Measurements from ENCODE around the gene IL20RB. TPM values are rescaled to one million over a fixed set of nuclear protein-coding genes. Genes with fewer than 3 reads are reported as not detected.

The IL20RB gene
- total and polyA plus RNA-seq, 2 donors (not counting 3 experiments of a cell fraction or from before 2014, with no cell fraction given): 0.79 to 1.6 TPM

DNA sequence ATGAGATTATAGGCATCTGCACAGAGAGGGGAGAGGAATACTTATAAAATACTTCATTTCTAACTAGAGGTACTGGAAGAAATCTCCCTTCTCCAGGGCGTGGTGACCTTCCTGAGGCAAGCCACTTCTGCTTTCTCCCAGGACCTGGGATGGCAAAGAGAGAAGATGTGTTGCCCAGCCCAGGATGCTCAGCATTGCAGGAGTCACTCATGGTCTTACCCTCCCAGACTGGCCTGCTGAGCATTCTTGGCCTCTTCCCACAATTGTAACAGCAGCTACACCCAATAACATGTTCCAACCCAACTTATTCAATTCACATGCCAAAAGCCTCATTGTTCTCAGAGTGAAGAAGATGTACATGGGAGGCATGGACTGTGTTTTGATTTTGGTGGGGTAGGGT lies 37.9 kb downstream of the IL20RB start:
- Histone ChIP-seq H3K27me3 (ENCODE audit: control insufficient read depth in 2 of 2, insufficient read depth in 2 of 2, low read length in 2 of 2) (no peaks in the 10 kb centered on the region), H3K27ac (ENCODE audit: insufficient read depth, low read depth, low read length) (peak overlapping the region; percentile 32), H3K9me3 (replicated peaks; ENCODE audit: control insufficient read depth, insufficient read depth, low read length) (no peaks in the 10 kb centered on the region), H3K9me1 (replicated peaks; ENCODE audit: control insufficient read depth, extremely low read depth, insufficient read depth, low read length) (no peaks in the 10 kb centered on the region), H3K9ac (replicated peaks; ENCODE audit: extremely low read depth, insufficient read depth, low read length) (no peak overlapping the region), H3K4me2 (ENCODE audit: insufficient read depth, low read length) (no peak overlapping the region), H2AFZ (ENCODE audit: low read depth, low read length) (no peak overlapping the region), H3K36me3 (ENCODE audit: control insufficient read depth in 2 of 2, extremely low read depth in 1 of 2, insufficient read depth in 2 of 2, low read length in 2 of 2) (no peaks in the 10 kb centered on the region), H3K4me3 (replicated peaks in 1 of 3; ENCODE audit: insufficient read depth in 1 of 3, low read depth in 1 of 3, low read length in 3 of 3) (no peak overlapping the region), H3K79me2 (ENCODE audit: control insufficient read depth, insufficient read depth, low read length) (no peaks in the 10 kb centered on the region), H4K20me1 (replicated peaks; ENCODE audit: control insufficient read depth, extremely low read depth, insufficient read depth, low read length) (no peaks in the 10 kb centered on the region), H3K4me1 (ENCODE audit: control insufficient read depth, extremely low read depth, insufficient read depth, low read length) (peaks cover 15% of the 10 kb centered on the region)
- DNase-seq (ENCODE audit: low read depth, low spot score) (no peak), FAIRE-seq (peak; percentile 4)
- CTCF ChIA-PET: interaction anchor here (1.5 kb wide), 1 partner anchor 18 kb away, joined by 6 read pairs; no protein-coding TSS in a partner anchor
- POLR2A ChIA-PET: no interaction called here
- intact Hi-C loops (cut with micrococcal nuclease): loop anchor here (1.0 to 5.0 kb wide), 2 partner anchors 133 to 177 kb away; partner anchors contain the start of gene NCK1
- dilution Hi-C loops (cut with MboI; ENCODE audit: extremely low pct_ligation_motif_present, low sequenced_read_pairs): no loop called here
- BruUV-seq (replicated peaks): no TSS peak
- no peak for TF ChIP-seq GATA2 (IDR thresholded peaks at IDR 0.05; ENCODE audit: insufficient read depth, insufficient read length, low read depth, low read length)
- TF ChIP-seq JUN (IDR thresholded peaks at IDR 0.05; ENCODE audit: borderline replicate concordance, insufficient read depth, insufficient read length, low read depth): no peak
- no peak for TF ChIP-seq FOS (IDR thresholded peaks at IDR 0.05; ENCODE audit: borderline replicate concordance, insufficient read depth, low read length)
- no peak for TF ChIP-seq POLR2AphosphoS5 (IDR thresholded peaks at IDR 0.05; ENCODE audit: insufficient read depth, low read depth, low read length)
- TF ChIP-seq, protein P1, sequence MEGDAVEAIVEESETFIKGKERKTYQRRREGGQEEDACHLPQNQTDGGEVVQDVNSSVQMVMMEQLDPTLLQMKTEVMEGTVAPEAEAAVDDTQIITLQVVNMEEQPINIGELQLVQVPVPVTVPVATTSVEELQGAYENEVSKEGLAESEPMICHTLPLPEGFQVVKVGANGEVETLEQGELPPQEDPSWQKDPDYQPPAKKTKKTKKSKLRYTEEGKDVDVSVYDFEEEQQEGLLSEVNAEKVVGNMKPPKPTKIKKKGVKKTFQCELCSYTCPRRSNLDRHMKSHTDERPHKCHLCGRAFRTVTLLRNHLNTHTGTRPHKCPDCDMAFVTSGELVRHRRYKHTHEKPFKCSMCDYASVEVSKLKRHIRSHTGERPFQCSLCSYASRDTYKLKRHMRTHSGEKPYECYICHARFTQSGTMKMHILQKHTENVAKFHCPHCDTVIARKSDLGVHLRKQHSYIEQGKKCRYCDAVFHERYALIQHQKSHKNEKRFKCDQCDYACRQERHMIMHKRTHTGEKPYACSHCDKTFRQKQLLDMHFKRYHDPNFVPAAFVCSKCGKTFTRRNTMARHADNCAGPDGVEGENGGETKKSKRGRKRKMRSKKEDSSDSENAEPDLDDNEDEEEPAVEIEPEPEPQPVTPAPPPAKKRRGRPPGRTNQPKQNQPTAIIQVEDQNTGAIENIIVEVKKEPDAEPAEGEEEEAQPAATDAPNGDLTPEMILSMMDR (IDR thresholded peaks at IDR 0.05; ENCODE audit: extremely low read depth in 1 of 2, insufficient read depth in 1 of 2, low read depth in 1 of 2, low read length in 2 of 2): no peak
- TF ChIP-seq MYC (IDR thresholded peaks at IDR 0.05; ENCODE audit: low read depth, low read length): no peak
- no peak for TF ChIP-seq POLR2A (IDR thresholded peaks at IDR 0.05; ENCODE audit: low read depth, low read length)
- TF ChIP-seq, protein P2, sequence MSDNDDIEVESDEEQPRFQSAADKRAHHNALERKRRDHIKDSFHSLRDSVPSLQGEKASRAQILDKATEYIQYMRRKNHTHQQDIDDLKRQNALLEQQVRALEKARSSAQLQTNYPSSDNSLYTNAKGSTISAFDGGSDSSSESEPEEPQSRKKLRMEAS (IDR thresholded peaks at IDR 0.05; ENCODE audit: insufficient read depth, insufficient read length): no peak
- TF ChIP-seq EZH2 (IDR thresholded peaks at IDR 0.05; ENCODE audit: borderline replicate concordance, low read depth, low read length, severe bottlenecking): no peak

Data from endothelial cell of umbilical vein (primary cell).